Fibroblast of the conjunctiva (primary cell): Measurements from ENCODE around the gene RHO.
"Not testable (repeated sequence)": the region's sequence is repeated elsewhere in the genome, so short reads cannot be mapped to it uniquely, and the experiment has no call there.

ENCODE experiments used
- DNase-seq: peaks from one replicate; pipeline ENCODE4 v3.0.0-alpha.2; 2010; ENCODE audit warnings: low read depth

RHO gene

DNA sequence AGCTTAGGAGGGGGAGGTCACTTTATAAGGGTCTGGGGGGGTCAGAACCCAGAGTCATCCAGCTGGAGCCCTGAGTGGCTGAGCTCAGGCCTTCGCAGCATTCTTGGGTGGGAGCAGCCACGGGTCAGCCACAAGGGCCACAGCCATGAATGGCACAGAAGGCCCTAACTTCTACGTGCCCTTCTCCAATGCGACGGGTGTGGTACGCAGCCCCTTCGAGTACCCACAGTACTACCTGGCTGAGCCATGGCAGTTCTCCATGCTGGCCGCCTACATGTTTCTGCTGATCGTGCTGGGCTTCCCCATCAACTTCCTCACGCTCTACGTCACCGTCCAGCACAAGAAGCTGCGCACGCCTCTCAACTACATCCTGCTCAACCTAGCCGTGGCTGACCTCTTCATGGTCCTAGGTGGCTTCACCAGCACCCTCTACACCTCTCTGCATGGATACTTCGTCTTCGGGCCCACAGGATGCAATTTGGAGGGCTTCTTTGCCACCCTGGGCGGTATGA lies at the start of gene RHO:
Gene RHO, plus strand, starts transcription at position 51 of the 512 bp plus-strand sequence. Its CDS starts 95 bp downstream, at position 146.
- no peak for DNase-seq

- DNase-seq = not testable (repeated sequence)
Observed at GRCh38 chr3:129481225-129481765, 47.1 kb upstream of the RHO start.

- peak; percentile 43 for DNase-seq
Observed at GRCh38 chr3:129481766-129482332, 46.6 kb upstream of the RHO start.

GRCh38 chr3:129482721-129483120 lies 45.7 kb upstream of the RHO start:
- DNase-seq = no peak

DNA sequence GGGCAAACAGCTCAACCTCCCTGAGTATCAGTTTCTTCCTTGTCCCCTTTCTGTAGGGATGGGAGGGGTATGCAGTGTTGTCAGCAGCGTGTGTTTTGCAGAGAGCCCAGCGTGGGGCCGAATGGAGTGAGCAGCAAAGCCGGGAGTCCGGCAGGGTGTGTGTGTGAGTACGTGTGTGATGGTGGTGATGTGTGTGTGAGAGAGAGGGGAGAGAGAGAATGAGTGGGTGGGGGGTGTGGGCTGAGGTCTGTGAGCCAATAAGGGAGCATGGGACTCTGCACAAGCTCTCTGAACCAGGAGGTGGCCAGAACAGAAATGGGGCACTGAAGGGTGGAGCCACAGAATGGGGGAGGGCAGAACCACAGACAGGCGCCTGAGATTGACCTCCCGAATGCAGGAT lies 44.6 kb upstream of the RHO start:
- no peak for DNase-seq

DNA sequence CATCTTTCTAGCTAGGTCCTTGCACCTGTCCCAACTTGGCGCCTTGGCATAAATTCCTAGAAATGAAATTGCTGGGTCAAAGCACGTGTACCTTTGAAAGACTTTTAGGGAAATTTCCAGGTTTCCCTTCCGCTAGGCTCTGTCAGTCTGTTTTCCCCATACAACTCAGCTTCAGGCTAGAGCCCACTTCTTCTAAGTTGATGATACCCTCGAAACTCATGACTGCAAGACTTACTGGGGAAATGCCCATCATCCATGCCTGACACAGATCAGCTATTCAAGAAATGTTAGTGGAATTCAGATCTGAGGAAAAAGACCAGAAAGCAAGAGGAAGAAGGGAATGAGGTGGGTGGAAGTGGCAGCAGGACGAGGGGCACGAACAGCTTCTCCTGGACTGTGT lies 43.3 kb upstream of the RHO start:
- not testable (repeated sequence) for DNase-seq

DNA sequence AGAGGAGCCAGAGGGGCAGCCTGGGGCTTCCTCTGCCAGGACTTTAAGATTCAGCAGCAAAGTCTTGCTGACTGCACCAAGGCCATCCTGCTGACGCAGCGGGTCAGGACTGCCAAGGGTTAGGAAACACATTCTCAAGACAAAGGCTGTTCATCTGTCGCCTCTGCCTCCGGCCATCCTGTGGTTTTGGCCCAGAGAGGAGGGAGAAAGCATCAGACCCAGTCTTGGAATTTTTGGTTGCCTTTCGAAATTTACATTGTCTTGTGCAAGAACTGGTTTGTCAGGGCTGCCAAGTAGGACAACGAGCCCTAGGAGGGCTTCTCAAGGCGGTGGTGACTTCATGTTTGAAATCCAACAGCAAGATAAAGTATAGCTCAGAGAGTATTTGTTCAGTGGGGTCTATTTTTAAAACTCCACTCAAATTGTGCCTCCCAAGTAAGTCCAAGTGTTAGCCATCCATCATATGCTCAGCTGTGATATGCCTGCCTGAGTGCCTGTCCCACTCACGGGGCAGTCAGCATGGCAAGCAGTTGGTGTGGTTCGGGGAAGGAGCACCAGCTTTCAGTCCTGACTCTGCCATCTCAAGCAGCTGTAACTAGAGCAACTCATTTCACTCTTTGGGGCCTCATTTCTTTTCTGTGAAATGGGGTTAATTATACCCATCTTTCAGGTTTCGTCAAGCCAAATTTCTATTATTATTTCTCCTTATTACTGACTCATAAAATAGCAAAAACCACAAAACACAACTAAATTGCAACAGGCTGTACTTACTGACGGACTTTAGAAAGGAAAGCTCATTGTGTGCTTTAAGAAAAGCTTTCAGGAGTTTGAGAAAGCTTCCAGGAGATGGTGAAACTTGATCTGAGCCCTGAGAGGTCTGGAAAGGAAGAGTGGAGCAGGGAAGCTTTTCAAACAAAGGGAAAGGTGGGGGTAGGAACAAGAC lies 42.4 kb upstream of the RHO start:
- peak; percentile 96 for DNase-seq

DNA sequence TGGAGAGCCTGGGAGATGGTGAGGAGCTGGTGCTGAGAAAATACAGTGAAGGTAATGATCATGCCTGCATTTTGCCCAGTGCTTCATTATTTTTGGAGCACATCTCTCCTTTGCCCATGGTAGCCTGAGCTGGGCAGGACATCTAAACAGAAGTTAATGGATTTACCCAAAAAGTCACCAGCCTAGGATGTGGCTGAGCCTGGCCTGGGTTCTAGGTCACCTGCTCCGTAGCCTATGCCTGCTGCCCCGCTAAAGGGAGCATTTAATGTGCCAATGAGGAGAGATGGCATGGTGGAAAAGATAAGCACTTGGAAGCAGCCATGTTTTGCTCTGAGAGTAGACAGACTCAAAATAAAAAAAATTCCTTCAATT lies 41.8 kb upstream of the RHO start:
- no peak for DNase-seq

- DNase-seq = no peak
Observed at GRCh38 chr3:129487183-129487867, 41.1 kb upstream of the RHO start.

GRCh38 chr3:129487868-129488335 lies 40.5 kb upstream of the RHO start:
- DNase-seq = not testable (repeated sequence)

DNA sequence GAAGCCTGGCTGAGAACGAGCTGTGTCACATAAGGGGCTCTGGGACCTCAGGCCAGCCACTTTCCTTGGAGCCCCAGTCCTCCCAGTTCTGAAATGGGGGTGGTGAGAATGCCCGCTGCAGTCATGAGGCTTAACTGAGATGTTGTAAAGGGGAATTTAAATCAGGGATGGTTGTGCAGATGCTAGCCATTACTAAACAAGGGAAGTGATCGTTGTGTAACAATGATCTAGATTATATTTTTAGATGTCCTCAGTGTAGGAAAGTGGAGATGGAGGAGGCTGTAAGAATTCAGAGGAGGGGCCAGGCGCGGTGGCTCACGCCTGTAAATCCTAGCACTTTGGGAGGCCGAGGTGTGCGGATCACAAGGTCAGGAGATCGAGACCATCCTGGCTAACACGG lies 39.2 kb upstream of the RHO start:
- not testable (repeated sequence) for DNase-seq

DNA sequence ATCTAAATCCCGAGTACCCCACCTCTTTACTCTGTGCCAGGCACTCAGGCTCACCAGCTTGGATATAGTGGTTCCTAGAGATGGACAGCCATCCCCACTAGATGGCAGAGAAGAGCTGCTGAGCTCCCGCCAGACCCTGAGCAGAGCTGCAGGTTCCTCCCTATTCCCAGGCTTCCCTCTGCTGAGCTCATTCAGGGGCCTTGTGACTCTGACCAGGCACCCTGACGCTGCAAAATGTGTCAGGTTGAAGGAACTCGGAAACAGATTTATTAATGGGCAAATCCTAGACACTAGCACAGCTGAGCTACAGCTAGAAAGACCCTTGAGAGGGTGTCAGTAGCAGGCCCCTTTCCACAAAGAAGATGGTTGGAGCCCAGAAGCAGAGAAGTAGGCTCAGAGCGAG lies 38.2 kb upstream of the RHO start:
- peak; percentile 89 for DNase-seq

- DNase-seq = not testable (repeated sequence)
Observed at GRCh38 chr3:129491077-129491476, 37.4 kb upstream of the RHO start.

DNA sequence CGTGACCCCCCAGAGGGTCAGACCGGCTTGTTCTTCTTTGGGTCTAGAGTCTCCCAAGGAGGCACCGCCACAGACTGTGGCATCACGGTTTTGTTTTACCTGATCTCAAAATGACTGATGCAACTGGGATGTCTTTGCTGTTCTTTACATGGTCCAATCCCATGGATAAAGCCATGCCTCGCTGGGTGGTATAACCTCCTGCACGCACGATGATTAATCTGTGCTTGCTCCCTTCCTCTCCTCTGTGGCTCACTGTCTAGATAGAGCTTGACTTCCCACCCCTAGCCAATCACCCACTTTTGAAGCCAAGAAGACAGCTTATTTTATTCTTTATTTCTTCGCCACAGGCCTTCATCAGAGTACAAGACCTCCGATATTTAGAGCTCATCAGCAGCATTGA lies 36.6 kb upstream of the RHO start:
- peak; percentile 5 for DNase-seq

GRCh38 chr3:129492691-129493090 lies 35.7 kb upstream of the RHO start:
- DNase-seq = no peak

DNA sequence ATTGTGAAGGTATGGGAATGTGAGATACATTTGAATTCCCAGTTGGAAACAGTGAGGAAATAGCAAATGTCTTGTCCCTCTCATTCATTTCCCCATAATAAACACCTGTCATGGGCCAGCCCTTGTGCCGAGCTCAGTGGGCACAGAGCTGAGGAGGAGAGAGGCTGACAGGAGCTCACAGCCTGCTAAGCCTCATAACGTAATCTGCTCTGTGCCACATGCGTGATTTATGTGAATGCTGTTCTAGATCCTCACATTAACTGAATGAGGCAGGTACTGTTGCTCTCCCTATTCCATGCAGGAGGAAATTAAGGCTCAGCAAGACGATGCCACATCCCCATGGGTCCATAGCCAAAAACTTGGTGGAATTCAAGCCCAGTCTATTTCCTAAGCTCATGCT lies 35.2 kb upstream of the RHO start:
- DNase-seq = no peak

GRCh38 chr3:129494499-129494898 lies 33.9 kb upstream of the RHO start:
- DNase-seq = not testable (repeated sequence)

GRCh38 chr3:129495006-129495639 lies 33.3 kb upstream of the RHO start:
- DNase-seq = peak; percentile 23

GRCh38 chr3:129497876-129498275 lies 30.6 kb upstream of the RHO start:
- DNase-seq = not testable (repeated sequence)

DNA sequence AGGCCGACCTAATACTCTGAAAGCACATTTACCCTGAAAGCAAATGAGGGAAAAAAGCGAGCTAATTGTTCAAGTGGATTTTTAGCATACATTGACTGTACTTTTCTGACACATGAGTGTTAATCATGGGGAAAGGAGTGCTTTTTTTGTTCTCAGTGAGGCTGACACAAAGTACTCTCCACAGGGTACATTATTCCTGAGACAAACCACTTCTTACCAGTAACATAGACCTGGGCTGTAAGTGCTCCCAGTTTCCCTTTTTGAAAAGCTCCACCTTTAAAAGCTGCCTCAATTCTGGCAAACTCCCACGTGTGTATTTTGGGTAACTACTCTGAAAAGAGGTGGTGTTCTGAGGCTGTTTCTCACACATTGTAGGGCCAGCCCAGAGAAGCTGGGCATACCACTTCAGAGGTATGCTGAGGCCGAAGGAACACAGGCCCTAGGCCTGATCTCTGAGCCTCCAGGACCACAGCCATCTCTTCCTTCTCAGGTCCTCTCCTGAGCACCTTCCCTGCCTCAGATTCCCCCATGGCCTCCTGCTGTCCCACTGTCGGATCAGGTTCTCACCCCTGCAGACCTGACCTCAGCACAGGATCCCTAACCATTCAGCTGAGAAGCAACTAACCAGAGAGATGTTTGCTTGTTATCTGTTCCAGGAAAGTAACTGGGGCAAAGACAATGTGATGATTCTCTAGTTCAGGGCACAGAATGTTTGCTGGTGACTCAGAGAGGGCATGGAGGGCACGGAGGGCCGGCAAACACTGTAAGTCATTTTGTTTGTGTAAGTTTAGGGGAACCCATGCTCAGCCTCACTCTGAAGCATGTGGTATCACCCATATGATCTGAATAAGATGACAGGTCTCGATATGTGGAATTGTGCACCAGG lies 29.6 kb upstream of the RHO start:
- DNase-seq = not testable (repeated sequence)
